K562 (cell line): ENCODE results near the gene BCAS3. TPM values are rescaled to one million over a fixed set of nuclear protein-coding genes. Genes with fewer than 3 reads are reported as not detected.

Source experiments
- ATAC-seq: fragments of 200-7000 bp; cut with Tn5 transposase; 3 replicates; pipeline ENCODE4 v1.9.1; 2020; ENCODE audit warnings: moderate library complexity
- BruUV-seq: library from RNA; stranded (reverse); fragments of 400-500 nt; replicated peaks from 2 replicates; lab custom pipeline; 2021; lab: Mats Ljungman, UMichigan
- CTCF ChIA-PET: fragments of 300-600 bp; formaldehyde crosslinking; extraction: SDS; loops from one replicate; lab custom pipeline; 2021; ENCODE audit warnings: low intra/inter-chr PET ratio; lab: Yijun Ruan, JAX
- POLR2A ChIA-PET: fragments of 300-600, 350-650 bp; sonication (Branson Sonifier 250); formaldehyde crosslinking; extraction: SDS; loops from one replicate; lab custom pipeline; 2021; ENCODE audit warnings: antibody characterized with exemption, inconsistent platforms; lab: Yijun Ruan, JAX
- DNase-seq, 4 experiments: peaks; one replicate each; pipeline versions ENCODE4 v3.0.0 to v3.0.0-alpha.2; 2011 to 2018; ENCODE audit warnings: low spot score in 3 of 4, mixed read lengths in 3 of 4; ENCODE audit errors: extremely low read depth in 1 of 4
- FAIRE-seq: peaks from 2 replicates; lab custom pipeline; 2011; peaks lifted over from hg19 to GRCh38; lab: Jason Lieb, UNC
- H2AFZ ChIP-seq: 2 replicates; pipeline ENCODE4 v1.6.0; 2011; ENCODE audit warnings: low read depth, low read length, control low read depth, inconsistent platforms
- H3K27ac ChIP-seq: fragments of 200-600 bp; 3 replicates; pipeline ENCODE4 v1.8.0; 2011; ENCODE audit warnings: low read depth, mild to moderate bottlenecking, control low read depth, inconsistent platforms, low read length, moderate library complexity, mixed read lengths; ENCODE audit errors: extremely low read depth
- H3K27me3 ChIP-seq, 2 experiments: fragments of 300-600 bp in 1 of 2; 2 replicates in 1 of 2; 3 replicates in 1 of 2; pipeline versions ENCODE4 v1.6.0 to v1.8.0; 2011; ENCODE audit warnings: inconsistent platforms in 2 of 2, low read length in 2 of 2, mild to moderate bottlenecking in 1 of 2, mixed read lengths in 1 of 2, moderate library complexity in 1 of 2; ENCODE audit not compliant: control insufficient read depth in 2 of 2, insufficient read depth in 2 of 2
- H3K36me3 ChIP-seq: fragments of 300-600 bp; 3 replicates; pipeline ENCODE4 v1.8.0; 2011; ENCODE audit warnings: mild to moderate bottlenecking, low read length, inconsistent platforms; ENCODE audit not compliant: control insufficient read depth, insufficient read depth
- H3K4me1 ChIP-seq, 2 experiments: fragments of 200-600 bp in 1 of 2; replicated peaks in 1 of 2; 2 replicates in 1 of 2; 3 replicates in 1 of 2; pipeline versions ENCODE4 v1.5.1 to v1.8.0; 2011; ENCODE audit warnings: inconsistent platforms in 2 of 2, low read length in 2 of 2, mild to moderate bottlenecking in 1 of 2, mixed read lengths in 1 of 2, moderate library complexity in 1 of 2; ENCODE audit not compliant: control insufficient read depth in 2 of 2, insufficient read depth in 2 of 2
- H3K4me2 ChIP-seq: 2 replicates; pipeline ENCODE4 v1.6.1; 2011; ENCODE audit warnings: low read length, control low read depth, inconsistent platforms, mixed read lengths; ENCODE audit not compliant: insufficient read depth
- H3K4me3 ChIP-seq: fragments of 200-600 bp; sonication (generic), shearing (Covaris generic); 2 replicates; pipeline ENCODE4 v1.5.1; 2016; ENCODE audit warnings: control low read depth, inconsistent platforms
- H3K79me2 ChIP-seq: fragments of 200-600 bp; 3 replicates; pipeline ENCODE4 v1.8.0; 2011; ENCODE audit warnings: low read length, inconsistent platforms; ENCODE audit not compliant: control insufficient read depth, insufficient read depth
- H3K9ac ChIP-seq, 2 experiments: 2 replicates each; pipeline versions ENCODE4 v1.6.0 to v1.6.1; 2011; ENCODE audit warnings: low read depth in 2 of 2, low read length in 2 of 2, control low read depth in 1 of 2, inconsistent platforms in 1 of 2, mild to moderate bottlenecking in 1 of 2, mixed read lengths in 1 of 2; ENCODE audit not compliant: insufficient read depth in 1 of 2
- H3K9me1 ChIP-seq: one replicate; pipeline ENCODE4 v1.6.0; 2011; ENCODE audit warnings: inconsistent platforms, mild to moderate bottlenecking, low read length, moderate library complexity; ENCODE audit not compliant: control insufficient read depth, insufficient read depth
- H3K9me3 ChIP-seq: replicated peaks from 2 replicates; pipeline ENCODE4 v1.5.1; 2011; ENCODE audit warnings: low read depth, low read length, inconsistent platforms; ENCODE audit not compliant: control insufficient read depth, insufficient read depth
- H4K20me1 ChIP-seq: replicated peaks from 2 replicates; pipeline ENCODE4 v1.6.1; 2011; ENCODE audit warnings: low read length, inconsistent platforms, mixed read lengths; ENCODE audit not compliant: control insufficient read depth, insufficient read depth
- KAT7 ChIP-seq: sonication (generic); formaldehyde crosslinking; IDR thresholded peaks from 2 replicates; pipeline ENCODE4 v1.8.0; 2022; ENCODE audit warnings: missing genetic modification reagents, mild to moderate bottlenecking, borderline replicate concordance
- NCOR1 ChIP-seq: fragments of 450-650 bp; IDR thresholded peaks from 2 replicates; pipeline ENCODE4 v1.6.1; 2016; ENCODE audit warnings: mild to moderate bottlenecking, moderate library complexity
- ZMIZ1 ChIP-seq, 2 experiments: fragments of 150-350 bp in 1 of 2; IDR thresholded peaks; 2 replicates each; pipeline ENCODE4 v1.6.1; 2012 to 2016; ENCODE audit warnings: low read depth in 2 of 2, low read length in 2 of 2, mild to moderate bottlenecking in 1 of 2, moderate library complexity in 1 of 2
- WGBS: fragments of 100-300 bp; shearing (Covaris generic); methylation state at CpG from one replicate; pipeline ENCODE4 v1.1.6; 2016; ENCODE audit warnings: low coverage, mixed read lengths; ENCODE audit not compliant: insufficient coverage; ENCODE audit errors: missing lambda C conversion rate; 5-methylcytosine and 5-hydroxymethylcytosine counted together
- in situ Hi-C: fragments of 300-500 bp; cut with MboI; formaldehyde crosslinking; loops from 4 replicates; pipeline ENCODE4 v1.15.0; 2018; ENCODE audit warnings: inconsistent platforms, mixed read lengths
- intact Hi-C: fragments of 100-400 bp; cut with micrococcal nuclease; formaldehyde crosslinking; loops from 2 replicates; pipeline ENCODE4 v1.14.2; 2022
- polyA plus RNA-seq, 8 experiments: library from polyadenylated mRNA; depleted of rRNA in 4 of 8; stranded (reverse) in 5 of 8; unstranded in 3 of 8; fragments of >200 nt; fragmentation: Nextera tagmentation in 2 of 8; fragmentation: Illumina TruSeq in 1 of 8; extraction: Ambion mirVana in 2 of 8; extraction: Trizol in 1 of 8; gene quantifications; 2 replicates each; pipeline versions ENCODE4 v1.2.1 to v1.2.3, GENCODE V29; 2011 to 2014; ENCODE audit warnings: inconsistent platforms in 1 of 8, missing spikeins in 1 of 8
- total RNA-seq, 7 experiments: library from RNA; depleted of rRNA in 6 of 7; stranded (reverse); fragments of >200 nt in 6 of 7; fragmentation: Illumina TruSeq in 2 of 7; extraction: Trizol in 2 of 7; gene quantifications; 2 replicates each; pipeline versions ENCODE4 v1.2.1 to v1.2.3, GENCODE V29; 2011 to 2021; ENCODE audit warnings: low replicate concordance in 1 of 7

The BCAS3 gene
- total and polyA plus RNA-seq, 9 of the 15 experiments (the other 6 are each of a cell fraction or from before 2014, with no cell fraction given): 1.9 to 5.5 (median 3.5) TPM

- ATAC-seq (no peak), FAIRE-seq (no peak)
- 2% methylated on average over 5 of the region's 6 CpGs for WGBS
- no peaks in the 10 kb centered on the region for H3K4me1 ChIP-seq
- no peaks in the 10 kb centered on the region for H3K9me3 ChIP-seq
- H3K36me3 ChIP-seq: no peaks in the 10 kb centered on the region
- H3K79me2 ChIP-seq: no peaks in the 10 kb centered on the region
- no peak overlapping the region for H3K4me3 ChIP-seq
- no peak overlapping the region for H3K9ac ChIP-seq
- TF ChIP-seq ZMIZ1 (IDR thresholded peaks at IDR 0.05; ENCODE audit: low read depth in 2 of 2, low read length in 2 of 2): no peak
- TF ChIP-seq NCOR1: no peak
- no peak for TF ChIP-seq KAT7 (CRISPR knock-in tag)
- TF ChIP-seq, all 486 proteins: peak for 0
- intact Hi-C loops: no loop called here
- Histone ChIP-seq H3K4me2 (no peak overlapping the region), H2AFZ (no peak overlapping the region), H3K27ac (no peak overlapping the region), H3K27me3 (peaks cover 5% of the 10 kb centered on the region in 2 experiments; a peak in 3 of 5 replicates), H4K20me1 (no peaks in the 10 kb centered on the region), H3K9me1 (no peaks in the 10 kb centered on the region)
- no TSS peak for BruUV-seq
- in situ Hi-C loops: loop anchor here (10.0 kb wide), 1 partner anchor 1744 kb away; no protein-coding TSS in a partner anchor
- no peak for DNase-seq
- ChIA-PET POLR2A (interaction anchor here (1.2 kb wide), 1 partner anchor 13 kb away, joined by 3 read pairs; no protein-coding TSS in a partner anchor), CTCF (no interaction called here)
Observed at GRCh38 chr17:61208301-61209105, 530.9 kb downstream of the BCAS3 start.
